AG08395 (cell line): ENCODE results near the gene ADAMTS2.

Source experiments
- DNase-seq: peaks from one replicate; pipeline ENCODE4 v3.0.0; 2012; ENCODE audit warnings: mixed read lengths, low spot score

ADAMTS2 gene

GRCh38 chr5:179160584-179160983, 184.7 kb downstream of the ADAMTS2 start:
- peak; percentile 36 for DNase-seq

GRCh38 chr5:179158556-179158955, 186.7 kb downstream of the ADAMTS2 start:
- no peak for DNase-seq

GRCh38 chr5:179154991-179155955, 190.0 kb downstream of the ADAMTS2 start:
- no peak for DNase-seq

GRCh38 chr5:179154346-179154990, 190.8 kb downstream of the ADAMTS2 start:
- no peak for DNase-seq

- no peak for DNase-seq
These were observed 191.3 kb downstream of the ADAMTS2 start for GRCh38 chr5:179153921-179154345.

GRCh38 chr5:179153341-179153901, 191.8 kb downstream of the ADAMTS2 start:
- no peak for DNase-seq

- no peak for DNase-seq
These were observed 192.3 kb downstream of the ADAMTS2 start for GRCh38 chr5:179152941-179153340.

- DNase-seq, result no peak
These were observed 192.9 kb downstream of the ADAMTS2 start for GRCh38 chr5:179152144-179152895.

- no peak for DNase-seq
These were observed 193.8 kb downstream of the ADAMTS2 start for GRCh38 chr5:179151286-179152118.

- no peak for DNase-seq
These were observed 195.2 kb downstream of the ADAMTS2 start for GRCh38 chr5:179150011-179150410.

- DNase-seq, result no peak
These were observed 196.0 kb downstream of the ADAMTS2 start for GRCh38 chr5:179149278-179149677.

- no peak for DNase-seq
These were observed 196.5 kb downstream of the ADAMTS2 start for GRCh38 chr5:179148703-179149170.

- DNase-seq, result no peak
These were observed 197.1 kb downstream of the ADAMTS2 start for GRCh38 chr5:179147991-179148702.

GRCh38 chr5:179146277-179146676, 199.0 kb downstream of the ADAMTS2 start:
- DNase-seq, result no peak

GRCh38 chr5:179143446-179143845, 201.8 kb downstream of the ADAMTS2 start:
- peak; percentile 54 for DNase-seq

- DNase-seq, result peak; percentile 48
These were observed 202.6 kb downstream of the ADAMTS2 start for GRCh38 chr5:179142434-179143198.

GRCh38 chr5:179141867-179142266, 203.4 kb downstream of the ADAMTS2 start:
- no peak for DNase-seq

GRCh38 chr5:179140293-179140692, 205.0 kb downstream of the ADAMTS2 start:
- DNase-seq, result no peak

GRCh38 chr5:179139936-179140235, 205.4 kb downstream of the ADAMTS2 start:
- DNase-seq, result no peak
